GM12878 (cell line): ENCODE data around the gene FAM131B.

Experiments
- CBX5 ChIP-seq: sonication (generic); IDR thresholded peaks from 2 replicates; pipeline ENCODE4 v1.6.1; 2016; ENCODE audit warnings: low read depth, moderate library complexity, mild to moderate bottlenecking, inconsistent platforms
- CHD1 ChIP-seq: IDR thresholded peaks from 2 replicates; pipeline ENCODE4 v1.6.1; 2012; ENCODE audit warnings: low read depth, low read length, improper control_type of control experiment
- CHD4 ChIP-seq: fragments of 200-600 bp; sonication (generic); IDR thresholded peaks from 2 replicates; pipeline ENCODE4 v1.6.1; 2016; ENCODE audit warnings: mild to moderate bottlenecking
- CTCF ChIP-seq, 3 experiments: IDR thresholded peaks in 2 of 3; conservative IDR thresholded peaks in 1 of 3; 2 replicates each; pipeline ENCODE4 v1.5.1; 2011; ENCODE audit warnings: low read depth in 3 of 3, low read length in 3 of 3, mild to moderate bottlenecking in 3 of 3, control low read depth in 2 of 3, moderate library complexity in 2 of 3, inconsistent platforms in 1 of 3, mixed read lengths in 1 of 3; ENCODE audit not compliant: control insufficient read depth in 2 of 3, insufficient read depth in 1 of 3; ENCODE audit errors: extremely low read depth in 1 of 3
- EGR1 ChIP-seq, 2 experiments: IDR thresholded peaks; 1 replicate in 1 of 2; 2 replicates in 1 of 2; pipeline ENCODE4 v1.6.1; 2011 to 2012; ENCODE audit warnings: low read depth in 2 of 2, low read length in 2 of 2, borderline replicate concordance in 1 of 2, mild to moderate bottlenecking in 1 of 2, moderate library complexity in 1 of 2
- JUNB ChIP-seq: IDR thresholded peaks from 2 replicates; pipeline ENCODE4 v1.6.1; 2016; ENCODE audit warnings: antibody characterized with exemption, mild to moderate bottlenecking
- MAX ChIP-seq: IDR thresholded peaks from 2 replicates; pipeline ENCODE4 v1.6.1; 2012; ENCODE audit warnings: low read depth, low read length, improper control_type of control experiment
- POLR2A ChIP-seq: IDR thresholded peaks from 2 replicates; pipeline ENCODE4 v1.6.1; 2011; ENCODE audit warnings: low read depth, mild to moderate bottlenecking, low read length
- POLR2AphosphoS5 ChIP-seq: IDR thresholded peaks from 2 replicates; pipeline ENCODE4 v1.6.1; 2011; ENCODE audit warnings: mild to moderate bottlenecking, low read length, inconsistent platforms
- REST ChIP-seq: IDR thresholded peaks from 2 replicates; pipeline ENCODE4 v1.6.1; 2012; ENCODE audit warnings: mild to moderate bottlenecking, low read depth, low read length
- SMC3 ChIP-seq: IDR thresholded peaks from 2 replicates; pipeline ENCODE4 v1.6.1; 2011; ENCODE audit warnings: low read length, improper control_type of control experiment, borderline replicate concordance
- SPI1 ChIP-seq: IDR thresholded peaks from 2 replicates; pipeline ENCODE4 v1.6.1; 2011; ENCODE audit warnings: low read depth, mild to moderate bottlenecking, low read length, moderate library complexity, borderline replicate concordance; ENCODE audit not compliant: insufficient read depth
- STAT3 ChIP-seq: IDR thresholded peaks from 2 replicates; pipeline ENCODE4 v1.6.1; 2011; ENCODE audit warnings: low read depth, low read length, improper control_type of control experiment
- ZBTB11 ChIP-seq: fragments of 450-650 bp; formaldehyde crosslinking; IDR thresholded peaks from 2 replicates; pipeline ENCODE4 v1.5.0; 2022; ENCODE audit warnings: mild to moderate bottlenecking, missing genetic modification characterization

- TF ChIP-seq CHD1 (no peak), STAT3 (no peak), POLR2AphosphoS5 (no peak), SMC3 (no peak), ZBTB11 (no peak), POLR2A (no peak), MAX (no peak), CBX5 (no peak), JUNB (no peak), CTCF (IDR thresholded peaks at IDR 0.05 in 2 of 3, conservative IDR thresholded peaks at IDR 0.05 in 1 of 3; ENCODE audit: control insufficient read depth in 2 of 3, extremely low read depth in 1 of 3, insufficient read depth in 1 of 3, low read depth in 3 of 3, low read length in 3 of 3) (no peak), REST (no peak), EGR1 (IDR thresholded peaks at IDR 0.05; ENCODE audit: borderline replicate concordance in 1 of 2, low read depth in 2 of 2, low read length in 2 of 2) (no peak), SPI1 (no peak), CHD4 (no peak)
These were observed 16.5 kb downstream of the FAM131B start for GRCh38 chr7:143346018-143346417.
